HepG2 (cell line): ENCODE results near the gene ANXA7. TPM values are rescaled to one million over a fixed set of nuclear protein-coding genes. Genes with fewer than 3 reads are reported as not detected.
A peak's percentile ranks its signal among the peaks of the same experiment; 100 is the strongest.

Experiments used
- ATAC-seq: fragments of 200-7000 bp; cut with Tn5 transposase; 3 replicates; pipeline ENCODE4 v1.9.1; 2020; ENCODE audit warnings: mild to moderate bottlenecking, moderate library complexity
- BruUV-seq: library from RNA; stranded (reverse); fragments of 400-500 nt; replicated peaks from 2 replicates; lab custom pipeline; 2021; lab: Mats Ljungman, UMichigan
- CTCF ChIA-PET: fragments of 300-600 bp; formaldehyde crosslinking; extraction: SDS; loops from one replicate; lab custom pipeline; 2021; ENCODE audit warnings: low total read pairs, inconsistent platforms, low intra/inter-chr PET ratio; lab: Yijun Ruan, JAX
- POLR2A ChIA-PET: fragments of 350-600 bp; sonication (Branson Sonifier 250); formaldehyde crosslinking; loops from one replicate; lab custom pipeline; 2020; ENCODE audit warnings: antibody characterized with exemption, inconsistent platforms; lab: Yijun Ruan, JAX
- DNase-seq: peaks from one replicate; pipeline ENCODE4 v3.0.0-alpha.2; 2015; ENCODE audit warnings: low spot score
- FAIRE-seq: peaks from 3 replicates; lab custom pipeline; 2011; peaks lifted over from hg19 to GRCh38; lab: Jason Lieb, UNC
- H2AFZ ChIP-seq: one replicate; pipeline ENCODE4 v1.6.1; 2011; ENCODE audit warnings: low read length, inconsistent platforms
- H3K27ac ChIP-seq: fragments of 300-600 bp; 3 replicates; pipeline ENCODE4 v1.8.0; 2011; ENCODE audit warnings: mixed run types, mild to moderate bottlenecking, mixed read lengths, low read length, inconsistent platforms; ENCODE audit not compliant: insufficient read depth; ENCODE audit errors: extremely low read length
- H3K27me3 ChIP-seq, 2 experiments: fragments of 200-600 bp in 1 of 2; 2 replicates in 1 of 2; 3 replicates in 1 of 2; pipeline versions ENCODE4 v1.6.0 to v1.8.0; 2011; ENCODE audit warnings: low read length in 2 of 2, mild to moderate bottlenecking in 2 of 2, moderate library complexity in 2 of 2, inconsistent platforms in 1 of 2; ENCODE audit not compliant: insufficient read depth in 2 of 2, control insufficient read depth in 1 of 2
- H3K36me3 ChIP-seq, 2 experiments: fragments of 200-600 bp in 1 of 2; replicated peaks in 1 of 2; 2 replicates in 1 of 2; 3 replicates in 1 of 2; pipeline versions ENCODE4 v1.5.1 to v1.8.0; 2011; ENCODE audit warnings: low read length in 2 of 2, inconsistent platforms in 1 of 2; ENCODE audit not compliant: insufficient read depth in 2 of 2, control insufficient read depth in 1 of 2
- H3K4me1 ChIP-seq: 2 replicates; pipeline ENCODE4 v1.5.1; 2012; ENCODE audit warnings: low read length, inconsistent platforms; ENCODE audit not compliant: insufficient read depth
- H3K4me2 ChIP-seq: 2 replicates; pipeline ENCODE4 v1.6.0; 2011; ENCODE audit warnings: low read depth, low read length, inconsistent platforms
- H3K4me3 ChIP-seq, 3 experiments: fragments of 200-600 bp in 1 of 3; sonication (generic), shearing (Covaris generic) in 1 of 3; replicated peaks in 1 of 3; 2 replicates each; pipeline ENCODE4 v1.5.1; 2011 to 2016; ENCODE audit warnings: low read length in 3 of 3, inconsistent platforms in 2 of 3, low read depth in 2 of 3, mild to moderate bottlenecking in 2 of 3, control low read depth in 1 of 3, mixed read lengths in 1 of 3; ENCODE audit not compliant: insufficient read depth in 1 of 3
- H3K79me2 ChIP-seq: one replicate; pipeline ENCODE4 v1.6.1; 2011; ENCODE audit warnings: low read length, inconsistent platforms; ENCODE audit not compliant: insufficient read depth
- H3K9ac ChIP-seq: 2 replicates; pipeline ENCODE4 v1.6.0; 2011; ENCODE audit warnings: mild to moderate bottlenecking, low read depth, low read length, inconsistent platforms; ENCODE audit not compliant: insufficient read depth
- H3K9me3 ChIP-seq: 2 replicates; pipeline ENCODE4 v1.5.1; 2012; ENCODE audit warnings: mild to moderate bottlenecking, low read length
- H4K20me1 ChIP-seq: 2 replicates; pipeline ENCODE4 v1.6.0; 2011; ENCODE audit warnings: inconsistent platforms, mild to moderate bottlenecking, low read length, moderate library complexity; ENCODE audit not compliant: insufficient read depth
- CEBPB ChIP-seq: IDR thresholded peaks from 2 replicates; pipeline ENCODE4 v1.6.1; 2011; ENCODE audit warnings: low read depth, low read length, improper control_type of control experiment, borderline replicate concordance
- CENPT ChIP-seq: sonication (generic); formaldehyde crosslinking; IDR thresholded peaks from 2 replicates; pipeline ENCODE4 v1.8.0; 2022; ENCODE audit warnings: low read depth, mild to moderate bottlenecking, moderate library complexity, missing genetic modification reagents
- FOSL2 ChIP-seq: sonication (generic); formaldehyde crosslinking; IDR thresholded peaks from 2 replicates; pipeline ENCODE4 v1.4.0; 2020; ENCODE audit warnings: missing genetic modification reagents
- PRMT3 ChIP-seq: sonication (generic); formaldehyde crosslinking; IDR thresholded peaks from 2 replicates; pipeline ENCODE4 v1.8.1; 2022; ENCODE audit warnings: low read depth, mild to moderate bottlenecking, moderate library complexity, missing genetic modification reagents, borderline replicate concordance
- ZC3H4 ChIP-seq: sonication (generic); formaldehyde crosslinking; IDR thresholded peaks from 2 replicates; pipeline ENCODE4 v1.4.0; 2020; ENCODE audit warnings: missing genetic modification reagents, borderline replicate concordance
- ZKSCAN5 ChIP-seq: sonication (generic); formaldehyde crosslinking; IDR thresholded peaks from 2 replicates; pipeline ENCODE4 v1.5.1; 2020; ENCODE audit warnings: mild to moderate bottlenecking, missing genetic modification reagents
- ZNF12 ChIP-seq: sonication (generic); formaldehyde crosslinking; IDR thresholded peaks from 2 replicates; pipeline ENCODE4 v1.5.0; 2020; ENCODE audit warnings: missing genetic modification reagents
- ZNF160 ChIP-seq: sonication (generic); formaldehyde crosslinking; IDR thresholded peaks from 2 replicates; pipeline ENCODE4 v1.8.0; 2022; ENCODE audit warnings: mild to moderate bottlenecking, inconsistent platforms, missing genetic modification reagents
- ZNF687 ChIP-seq: sonication (generic); formaldehyde crosslinking; IDR thresholded peaks from 2 replicates; pipeline ENCODE4 v1.5.1; 2020; ENCODE audit warnings: mild to moderate bottlenecking, missing genetic modification reagents, moderate library complexity
- ZNF878 ChIP-seq: sonication (generic); formaldehyde crosslinking; IDR thresholded peaks from 2 replicates; pipeline ENCODE4 v1.8.1; 2023; ENCODE audit warnings: mild to moderate bottlenecking, missing genetic modification reagents, moderate library complexity
- WGBS: methylation state at CpG from one replicate; pipeline ENCODE4 v1.1.6; 2017; ENCODE audit warnings: low lambda C conversion rate; 5-methylcytosine and 5-hydroxymethylcytosine counted together
- in situ Hi-C: cut with HindIII; loops from 2 replicates; pipeline ENCODE4 v1.10.0; 2017; ENCODE audit warnings: low pct_unique_long_range_greater_than_20kb; ENCODE audit not compliant: extremely low pct_ligation_motif_present
- intact Hi-C: fragments of 100-400 bp; cut with micrococcal nuclease; formaldehyde crosslinking; loops from one replicate; pipeline ENCODE4 v1.10.0; 2022; ENCODE audit not compliant: unreplicated experiment
- polyA plus RNA-seq, 8 experiments: library from polyadenylated mRNA; depleted of rRNA in 3 of 8; stranded (reverse) in 7 of 8; unstranded in 1 of 8; fragments of >200 nt; fragmentation: Illumina TruSeq in 4 of 8; extraction: Trizol in 4 of 8; gene quantifications; 2 replicates each; pipeline versions ENCODE4 v1.2.1 to v1.2.3, GENCODE V29; 2011 to 2016; ENCODE audit warnings: low read depth in 4 of 8, missing spikeins in 1 of 8, mixed read lengths in 1 of 8; ENCODE audit not compliant: insufficient read depth in 1 of 8
- total RNA-seq, 5 experiments: library from RNA; depleted of rRNA; stranded (reverse); fragments of >200 nt; fragmentation: Illumina TruSeq; extraction: Trizol; gene quantifications; 2 replicates each; pipeline ENCODE4 v1.2.3, GENCODE V29; 2016; ENCODE audit warnings: low read depth in 1 of 5

ANXA7 gene
- total and polyA plus RNA-seq, 2 of the 13 experiments (the other 11 are each of a cell fraction or from before 2014, with no cell fraction given) = 54.8 to 89.0 TPM

GRCh38 chr10:73459683-73460314 lies 45.9 kb upstream of the ANXA7 start:
- DNase-seq (no peak), ATAC-seq (no peak), FAIRE-seq (no peak)
- no peak overlapping the region for H3K4me3 ChIP-seq
- H3K4me2 ChIP-seq = no peak overlapping the region
- H3K4me1 ChIP-seq = no peaks in the 10 kb centered on the region
- no peak overlapping the region for H2AFZ ChIP-seq
- no peaks in the 10 kb centered on the region for H4K20me1 ChIP-seq
- POLR2A ChIA-PET = no interaction called here
- intact Hi-C loops = no loop called here
- no peaks in the 10 kb centered on the region for H3K79me2 ChIP-seq
- 94% methylated on average over 6 of the region's 6 CpGs for WGBS
- TF ChIP-seq ZNF878 (CRISPR knock-in tag) (no peak), CEBPB (peak; percentile 45; the same call in 1 of the 2 replicates)
- TF ChIP-seq, all 625 proteins: peak for 1
- no TSS peak for BruUV-seq
- Histone ChIP-seq H3K27ac (no peak overlapping the region), H3K27me3 (no peaks in the 10 kb centered on the region), H3K36me3 (no peaks in the 10 kb centered on the region), H3K9me3 (no peaks in the 10 kb centered on the region), H3K9ac (no peak overlapping the region)
- CTCF ChIA-PET = no interaction called here
- in situ Hi-C loops = no loop called here

- no peak overlapping the region for H3K27ac ChIP-seq
- H3K9me3 ChIP-seq = no peaks in the 10 kb centered on the region
- FAIRE-seq (no peak), ATAC-seq (no peak), DNase-seq (no peak)
- intact Hi-C loops = no loop called here
- ChIA-PET CTCF (no interaction called here), POLR2A (no interaction called here)
- no peaks in the 10 kb centered on the region for H3K4me1 ChIP-seq
- no peak overlapping the region for H3K9ac ChIP-seq
- 94% methylated on average over 2 of the region's 2 CpGs for WGBS
- no peak overlapping the region for H3K4me3 ChIP-seq
- no peaks in the 10 kb centered on the region; a peak in 1 of 5 replicates for H3K36me3 ChIP-seq
- H3K4me2 ChIP-seq = no peak overlapping the region
- in situ Hi-C loops = no loop called here
- H3K79me2 ChIP-seq = no peaks in the 10 kb centered on the region
- no peaks in the 10 kb centered on the region for H4K20me1 ChIP-seq
- TF ChIP-seq FOSL2 (CRISPR knock-in tag) (no peak), ZC3H4 (CRISPR knock-in tag) (no peak), PRMT3 (CRISPR knock-in tag) (no peak), ZNF687 (CRISPR knock-in tag) (no peak), ZNF160 (CRISPR knock-in tag) (no peak), CENPT (no peak), ZKSCAN5 (CRISPR knock-in tag) (no peak), ZNF12 (no peak)
- no peaks in the 10 kb centered on the region for H3K27me3 ChIP-seq
- H2AFZ ChIP-seq = no peak overlapping the region
- BruUV-seq = no TSS peak
Measured at GRCh38 chr10:73456187-73456890, 42.5 kb upstream of the ANXA7 start.
